K562 (cell line): ENCODE measurements around the gene MSTO1. TPM values are rescaled to one million over a fixed set of nuclear protein-coding genes. Genes with fewer than 3 reads are reported as not detected.
A peak's percentile ranks its signal among the peaks of the same experiment; 100 is the strongest.
"Not testable (repeated sequence)": the region's sequence is repeated elsewhere in the genome, so short reads cannot be mapped to it uniquely, and the experiment has no call there.

Experiments
- ARID2 ChIP-seq: fragments of 450-650 bp; IDR thresholded peaks from 2 replicates; pipeline ENCODE4 v1.6.1; 2017; ENCODE audit warnings: antibody characterized with exemption, mild to moderate bottlenecking
- C11orf30 ChIP-seq: fragments of 450-650 bp; IDR thresholded peaks from 2 replicates; pipeline ENCODE4 v1.6.1; 2016; ENCODE audit warnings: low read depth, mild to moderate bottlenecking
- CBFA2T3 ChIP-seq: fragments of 450-650 bp; IDR thresholded peaks from 2 replicates; pipeline ENCODE4 v1.6.1; 2017
- CXXC5 ChIP-seq: fragments of 250-450 bp; sonication (Bioruptor Pico); IDR thresholded peaks from 2 replicates; pipeline ENCODE4 v1.8.0; 2022; ENCODE audit warnings: inconsistent platforms, mild to moderate bottlenecking, moderate library complexity
- DPF2 ChIP-seq: fragments of 450-650 bp; IDR thresholded peaks from 2 replicates; pipeline ENCODE4 v1.6.1; 2016
- HDAC1 ChIP-seq, 2 experiments: fragments of 450-650 bp; IDR thresholded peaks; 2 replicates each; pipeline ENCODE4 v1.6.1; 2016 to 2017; ENCODE audit warnings: inconsistent platforms in 1 of 2, mild to moderate bottlenecking in 1 of 2, moderate library complexity in 1 of 2
- MAFG ChIP-seq: fragments of 450-650 bp; conservative IDR thresholded peaks from 2 replicates; pipeline ENCODE4 v1.6.1; 2016; ENCODE audit warnings: missing genetic modification characterization, missing compliant biosample characterization
- MEF2D ChIP-seq: conservative IDR thresholded peaks from 2 replicates; pipeline ENCODE4 v1.6.1; 2016; ENCODE audit warnings: low read depth, missing genetic modification characterization, missing compliant biosample characterization
- PTRF ChIP-seq: fragments of 450-650 bp; IDR thresholded peaks from 2 replicates; pipeline ENCODE4 v1.6.1; 2016; ENCODE audit warnings: mild to moderate bottlenecking, missing genetic modification characterization, missing compliant biosample characterization
- SOX6 ChIP-seq: fragments of 450-650 bp; IDR thresholded peaks from 2 replicates; pipeline ENCODE4 v1.6.1; 2014; ENCODE audit warnings: mild to moderate bottlenecking
- TAL1 ChIP-seq: fragments of 450-650 bp; IDR thresholded peaks from 2 replicates; pipeline ENCODE4 v1.6.1; 2016; ENCODE audit warnings: mild to moderate bottlenecking
- TCF3 ChIP-seq: sonication (generic); formaldehyde crosslinking; IDR thresholded peaks from 2 replicates; pipeline ENCODE4 v1.4.0; 2020; ENCODE audit warnings: mild to moderate bottlenecking, missing genetic modification reagents
- ZNF311 ChIP-seq: fragments of 250-450 bp; sonication (Bioruptor Pico); IDR thresholded peaks from 2 replicates; pipeline ENCODE4 v1.4.0; 2020; ENCODE audit warnings: mild to moderate bottlenecking, moderate library complexity
- ZNF444 ChIP-seq: fragments of 250-450 bp; sonication (Bioruptor Pico); IDR thresholded peaks from 2 replicates; pipeline ENCODE4 v1.4.0; 2020; ENCODE audit warnings: mild to moderate bottlenecking, moderate library complexity
- polyA plus RNA-seq, 8 experiments: library from polyadenylated mRNA; depleted of rRNA in 4 of 8; stranded (reverse) in 5 of 8; unstranded in 3 of 8; fragments of >200 nt; fragmentation: Nextera tagmentation in 2 of 8; fragmentation: Illumina TruSeq in 1 of 8; extraction: Ambion mirVana in 2 of 8; extraction: Trizol in 1 of 8; gene quantifications; 2 replicates each; pipeline versions ENCODE4 v1.2.1 to v1.2.3, GENCODE V29; 2011 to 2014; ENCODE audit warnings: inconsistent platforms in 1 of 8, missing spikeins in 1 of 8
- total RNA-seq, 7 experiments: library from RNA; depleted of rRNA in 6 of 7; stranded (reverse); fragments of >200 nt in 6 of 7; fragmentation: Illumina TruSeq in 2 of 7; extraction: Trizol in 2 of 7; gene quantifications; 2 replicates each; pipeline versions ENCODE4 v1.2.1 to v1.2.3, GENCODE V29; 2011 to 2021; ENCODE audit warnings: low replicate concordance in 1 of 7
- TF ChIP-seq, protein P1 (sequence below): fragments of 450-650 bp; IDR thresholded peaks from 2 replicates; pipeline ENCODE4 v1.6.1; 2016; ENCODE audit warnings: mild to moderate bottlenecking, moderate library complexity
- TF ChIP-seq, protein P2 (sequence below), 2 experiments: fragments of 450-650 bp in 1 of 2; sonication (generic) in 1 of 2; formaldehyde crosslinking in 1 of 2; IDR thresholded peaks in 1 of 2; conservative IDR thresholded peaks in 1 of 2; 2 replicates each; pipeline versions ENCODE4 v1.6.1 to v1.8.1; 2016 to 2023; ENCODE audit warnings: mild to moderate bottlenecking in 2 of 2, moderate library complexity in 2 of 2, inconsistent platforms in 1 of 2, missing genetic modification reagents in 1 of 2

MSTO1 gene
- total and polyA plus RNA-seq, 9 of the 15 experiments (the other 6 are each of a cell fraction or from before 2014, with no cell fraction given), result 18.8 to 71.1 (median 47.3) TPM

DNA sequence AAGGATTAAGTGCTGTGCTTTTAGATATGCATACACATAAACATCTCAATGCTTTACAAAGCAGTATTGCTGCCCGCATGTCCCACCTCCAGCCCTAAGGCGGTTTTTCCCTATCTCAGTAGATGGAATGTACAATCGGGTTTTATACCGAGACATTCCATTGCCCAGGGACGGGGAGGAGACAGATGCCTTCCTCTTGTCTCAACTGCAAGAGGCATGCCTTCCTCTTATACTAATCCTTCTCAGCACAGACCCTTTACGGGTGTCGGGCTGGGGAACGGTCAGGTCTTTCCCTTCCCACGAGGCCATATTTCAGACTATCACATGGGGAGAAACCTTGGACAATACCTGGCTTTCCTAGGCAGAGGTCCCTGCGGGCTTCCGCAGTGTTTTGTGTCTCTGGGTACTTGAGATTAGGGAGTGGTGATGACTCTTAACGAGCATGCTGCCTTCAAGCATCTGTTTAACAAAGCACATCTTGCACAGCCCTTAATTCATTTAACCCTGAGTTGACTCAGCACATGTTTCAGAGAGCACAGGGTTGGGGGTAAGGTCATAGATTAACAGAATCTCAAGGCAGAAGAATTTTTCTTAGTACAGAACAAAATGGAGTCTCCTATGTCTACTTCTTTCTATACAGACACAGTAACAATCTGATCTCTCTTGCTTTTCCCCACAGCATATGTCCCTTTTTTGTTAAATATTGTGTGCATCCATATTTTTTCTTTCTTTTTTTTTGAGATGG lies 10.0 kb upstream of the MSTO1 start (continued):
- peak; percentile 31; the same call in 1 of the 2 replicates for TF ChIP-seq MAFG (tag)
- peak; percentile 45; the same call in 1 of the 2 replicates for TF ChIP-seq DPF2
- TF ChIP-seq ARID2, result 0 out of 2 replicates have a peak, but pooled peaks have one; percentile 14
- TF ChIP-seq SOX6, result 0 out of 2 replicates have a peak, but pooled peaks have one; percentile 16
- 0 out of 4 replicates have a peak, but pooled peaks of 1 of the 2 experiments have one; percentile 20 for TF ChIP-seq HDAC1 (IDR thresholded peaks at IDR 0.05)
- TF ChIP-seq PTRF (tag), result peak; percentile 74; the same call in 1 of the 2 replicates
- peak; percentile 43; the same call in 1 of the 2 replicates for TF ChIP-seq MEF2D
- TF ChIP-seq, protein P1, sequence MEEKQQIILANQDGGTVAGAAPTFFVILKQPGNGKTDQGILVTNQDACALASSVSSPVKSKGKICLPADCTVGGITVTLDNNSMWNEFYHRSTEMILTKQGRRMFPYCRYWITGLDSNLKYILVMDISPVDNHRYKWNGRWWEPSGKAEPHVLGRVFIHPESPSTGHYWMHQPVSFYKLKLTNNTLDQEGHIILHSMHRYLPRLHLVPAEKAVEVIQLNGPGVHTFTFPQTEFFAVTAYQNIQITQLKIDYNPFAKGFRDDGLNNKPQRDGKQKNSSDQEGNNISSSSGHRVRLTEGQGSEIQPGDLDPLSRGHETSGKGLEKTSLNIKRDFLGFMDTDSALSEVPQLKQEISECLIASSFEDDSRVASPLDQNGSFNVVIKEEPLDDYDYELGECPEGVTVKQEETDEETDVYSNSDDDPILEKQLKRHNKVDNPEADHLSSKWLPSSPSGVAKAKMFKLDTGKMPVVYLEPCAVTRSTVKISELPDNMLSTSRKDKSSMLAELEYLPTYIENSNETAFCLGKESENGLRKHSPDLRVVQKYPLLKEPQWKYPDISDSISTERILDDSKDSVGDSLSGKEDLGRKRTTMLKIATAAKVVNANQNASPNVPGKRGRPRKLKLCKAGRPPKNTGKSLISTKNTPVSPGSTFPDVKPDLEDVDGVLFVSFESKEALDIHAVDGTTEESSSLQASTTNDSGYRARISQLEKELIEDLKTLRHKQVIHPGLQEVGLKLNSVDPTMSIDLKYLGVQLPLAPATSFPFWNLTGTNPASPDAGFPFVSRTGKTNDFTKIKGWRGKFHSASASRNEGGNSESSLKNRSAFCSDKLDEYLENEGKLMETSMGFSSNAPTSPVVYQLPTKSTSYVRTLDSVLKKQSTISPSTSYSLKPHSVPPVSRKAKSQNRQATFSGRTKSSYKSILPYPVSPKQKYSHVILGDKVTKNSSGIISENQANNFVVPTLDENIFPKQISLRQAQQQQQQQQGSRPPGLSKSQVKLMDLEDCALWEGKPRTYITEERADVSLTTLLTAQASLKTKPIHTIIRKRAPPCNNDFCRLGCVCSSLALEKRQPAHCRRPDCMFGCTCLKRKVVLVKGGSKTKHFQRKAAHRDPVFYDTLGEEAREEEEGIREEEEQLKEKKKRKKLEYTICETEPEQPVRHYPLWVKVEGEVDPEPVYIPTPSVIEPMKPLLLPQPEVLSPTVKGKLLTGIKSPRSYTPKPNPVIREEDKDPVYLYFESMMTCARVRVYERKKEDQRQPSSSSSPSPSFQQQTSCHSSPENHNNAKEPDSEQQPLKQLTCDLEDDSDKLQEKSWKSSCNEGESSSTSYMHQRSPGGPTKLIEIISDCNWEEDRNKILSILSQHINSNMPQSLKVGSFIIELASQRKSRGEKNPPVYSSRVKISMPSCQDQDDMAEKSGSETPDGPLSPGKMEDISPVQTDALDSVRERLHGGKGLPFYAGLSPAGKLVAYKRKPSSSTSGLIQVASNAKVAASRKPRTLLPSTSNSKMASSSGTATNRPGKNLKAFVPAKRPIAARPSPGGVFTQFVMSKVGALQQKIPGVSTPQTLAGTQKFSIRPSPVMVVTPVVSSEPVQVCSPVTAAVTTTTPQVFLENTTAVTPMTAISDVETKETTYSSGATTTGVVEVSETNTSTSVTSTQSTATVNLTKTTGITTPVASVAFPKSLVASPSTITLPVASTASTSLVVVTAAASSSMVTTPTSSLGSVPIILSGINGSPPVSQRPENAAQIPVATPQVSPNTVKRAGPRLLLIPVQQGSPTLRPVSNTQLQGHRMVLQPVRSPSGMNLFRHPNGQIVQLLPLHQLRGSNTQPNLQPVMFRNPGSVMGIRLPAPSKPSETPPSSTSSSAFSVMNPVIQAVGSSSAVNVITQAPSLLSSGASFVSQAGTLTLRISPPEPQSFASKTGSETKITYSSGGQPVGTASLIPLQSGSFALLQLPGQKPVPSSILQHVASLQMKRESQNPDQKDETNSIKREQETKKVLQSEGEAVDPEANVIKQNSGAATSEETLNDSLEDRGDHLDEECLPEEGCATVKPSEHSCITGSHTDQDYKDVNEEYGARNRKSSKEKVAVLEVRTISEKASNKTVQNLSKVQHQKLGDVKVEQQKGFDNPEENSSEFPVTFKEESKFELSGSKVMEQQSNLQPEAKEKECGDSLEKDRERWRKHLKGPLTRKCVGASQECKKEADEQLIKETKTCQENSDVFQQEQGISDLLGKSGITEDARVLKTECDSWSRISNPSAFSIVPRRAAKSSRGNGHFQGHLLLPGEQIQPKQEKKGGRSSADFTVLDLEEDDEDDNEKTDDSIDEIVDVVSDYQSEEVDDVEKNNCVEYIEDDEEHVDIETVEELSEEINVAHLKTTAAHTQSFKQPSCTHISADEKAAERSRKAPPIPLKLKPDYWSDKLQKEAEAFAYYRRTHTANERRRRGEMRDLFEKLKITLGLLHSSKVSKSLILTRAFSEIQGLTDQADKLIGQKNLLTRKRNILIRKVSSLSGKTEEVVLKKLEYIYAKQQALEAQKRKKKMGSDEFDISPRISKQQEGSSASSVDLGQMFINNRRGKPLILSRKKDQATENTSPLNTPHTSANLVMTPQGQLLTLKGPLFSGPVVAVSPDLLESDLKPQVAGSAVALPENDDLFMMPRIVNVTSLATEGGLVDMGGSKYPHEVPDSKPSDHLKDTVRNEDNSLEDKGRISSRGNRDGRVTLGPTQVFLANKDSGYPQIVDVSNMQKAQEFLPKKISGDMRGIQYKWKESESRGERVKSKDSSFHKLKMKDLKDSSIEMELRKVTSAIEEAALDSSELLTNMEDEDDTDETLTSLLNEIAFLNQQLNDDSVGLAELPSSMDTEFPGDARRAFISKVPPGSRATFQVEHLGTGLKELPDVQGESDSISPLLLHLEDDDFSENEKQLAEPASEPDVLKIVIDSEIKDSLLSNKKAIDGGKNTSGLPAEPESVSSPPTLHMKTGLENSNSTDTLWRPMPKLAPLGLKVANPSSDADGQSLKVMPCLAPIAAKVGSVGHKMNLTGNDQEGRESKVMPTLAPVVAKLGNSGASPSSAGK, result peak; percentile 45
- TF ChIP-seq ZNF311 (CRISPR knock-in tag), result peak; percentile 30; the same call in 1 of the 2 replicates
- 0 out of 2 replicates have a peak, but pooled peaks have one; percentile 13 for TF ChIP-seq ZNF444 (CRISPR knock-in tag)
- TF ChIP-seq, protein P2, sequence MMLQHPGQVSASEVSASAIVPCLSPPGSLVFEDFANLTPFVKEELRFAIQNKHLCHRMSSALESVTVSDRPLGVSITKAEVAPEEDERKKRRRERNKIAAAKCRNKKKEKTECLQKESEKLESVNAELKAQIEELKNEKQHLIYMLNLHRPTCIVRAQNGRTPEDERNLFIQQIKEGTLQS (IDR thresholded peaks at IDR 0.05), result 0 out of 2 replicates have a peak, but pooled peaks have one; percentile 12
- TF ChIP-seq, protein P2 (CRISPR knock-in tag; conservative IDR thresholded peaks at IDR 0.05), result not testable (repeated sequence)
- TF ChIP-seq CXXC5, result peak; percentile 31; the same call in 1 of the 2 replicates
- peak; percentile 61; the same call in 1 of the 2 replicates for TF ChIP-seq TAL1
- peak; percentile 52 for TF ChIP-seq TCF3 (CRISPR knock-in tag)
- peak; percentile 82 for TF ChIP-seq CBFA2T3
- TF ChIP-seq C11orf30, result peak; percentile 45
